ENCODE data around the gene HTR1A. TPM values are rescaled to one million over a fixed set of nuclear protein-coding genes. Genes with fewer than 3 reads are reported as not detected.

Gene HTR1A
- total and polyA plus RNA-seq, 2 of the 8 experiments (the other 6 are each of a cell fraction or from before 2014, with no cell fraction given) = 4.7 to 6.5 TPM

DNA sequence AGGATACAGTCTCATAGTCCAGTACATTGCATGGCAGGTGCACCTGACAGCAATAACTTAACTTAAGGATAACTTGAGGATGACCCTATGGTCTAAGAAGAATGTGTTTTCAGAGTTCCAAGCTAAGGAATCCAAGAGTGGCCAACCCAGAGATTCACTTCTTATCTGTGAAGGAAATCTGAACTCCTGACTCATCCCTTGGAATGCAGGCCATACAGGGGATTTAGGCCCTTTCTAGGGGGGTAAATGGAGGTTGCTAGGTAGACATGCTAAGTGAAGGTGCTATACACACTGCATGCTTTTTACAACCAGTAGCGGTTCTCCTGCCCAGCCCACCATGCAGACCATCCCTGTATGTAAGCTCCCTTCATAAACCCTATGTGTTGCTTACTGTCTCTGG is 50.4 kb downstream of the HTR1A start:
- Histone ChIP-seq H3K18ac (ENCODE audit: extremely low read depth, low read length) (no peak overlapping the region), H4K5ac (ENCODE audit: insufficient read length, low read depth, low read length) (no peak overlapping the region), H3K4me2 (ENCODE audit: insufficient read depth in 1 of 2, low read depth in 2 of 2, low read length in 2 of 2) (no peak overlapping the region), H2BK5ac (ENCODE audit: low read depth, low read length) (no peak overlapping the region), H3K27ac (ENCODE audit: low read depth, low read length) (no peak overlapping the region), H3K23ac (ENCODE audit: insufficient read length) (no peak overlapping the region), H3K23me2 (ENCODE audit: low read depth, low read length) (no peaks in the 10 kb centered on the region), H3K27me3 (replicated peaks in 1 of 4; ENCODE audit: control insufficient read depth in 3 of 4, extremely low read depth in 1 of 4, insufficient read depth in 3 of 4, low read length in 3 of 4) (no peaks in the 10 kb centered on the region), H3K4me1 (replicated peaks in 1 of 4; ENCODE audit: control insufficient read depth in 3 of 4, insufficient read depth in 4 of 4, low read length in 3 of 4) (peaks cover 0 to 4% (median 0%) of the 10 kb centered on the region in 4 experiments; a peak in 1 of 7 replicates), H3K14ac (ENCODE audit: insufficient read length) (no peak overlapping the region), H3K9me3 (ENCODE audit: insufficient read depth in 2 of 2, low read depth in 1 of 2, low read length in 1 of 2) (no peaks in the 10 kb centered on the region; a peak in 1 of 4 replicates), H3K4ac (replicated peaks; ENCODE audit: insufficient read length, low read depth, low read length) (no peak overlapping the region), H4K20me1 (replicated peaks in 1 of 2; ENCODE audit: control insufficient read depth in 1 of 2, insufficient read depth in 2 of 2, low read length in 2 of 2) (no peaks in the 10 kb centered on the region), H2BK15ac (ENCODE audit: low read length) (no peak overlapping the region), H4K91ac (replicated peaks; ENCODE audit: insufficient read length, low read length) (no peak overlapping the region), H3K56ac (replicated peaks; ENCODE audit: insufficient read length, low read depth, low read length) (no peak overlapping the region), H2AK5ac (ENCODE audit: low read depth, low read length) (no peak overlapping the region), H2AFZ (ENCODE audit: low read length) (no peak overlapping the region), H3K79me1 (ENCODE audit: low read depth, low read length) (no peaks in the 10 kb centered on the region), H3K79me2 (ENCODE audit: control insufficient read depth in 1 of 2, insufficient read depth in 2 of 2, low read length in 2 of 2) (no peaks in the 10 kb centered on the region), H3K36me3 (ENCODE audit: control insufficient read depth in 2 of 4, insufficient read depth in 4 of 4, low read length in 3 of 4) (no peaks in the 10 kb centered on the region), H4K8ac (ENCODE audit: extremely low read depth, insufficient read depth, low read length) (no peak overlapping the region), H2BK12ac (ENCODE audit: low read depth, low read length) (no peak overlapping the region), H3K9ac (replicated peaks in 1 of 4; ENCODE audit: extremely low read depth in 1 of 4, low read depth in 3 of 4, low read length in 3 of 4) (no peak overlapping the region), H2BK20ac (ENCODE audit: low read length) (no peak overlapping the region), H3K4me3 (ENCODE audit: extremely low read depth in 1 of 4, insufficient read depth in 2 of 4, low read depth in 3 of 4, low read length in 4 of 4) (no peak overlapping the region), H2BK120ac (replicated peaks; ENCODE audit: low read depth, low read length) (no peak overlapping the region)
- DNase-seq (ENCODE audit: low read depth in 1 of 2, low spot score in 2 of 2) = no peak
- no peak for FAIRE-seq
- 100% methylated on average over 1 of the region's 1 CpG; no CpG with 5 or more reads in 1 of the 2 experiments for WGBS, 2 experiments (ENCODE audit: extremely low coverage in 1 of 2, insufficient coverage in 1 of 2, insufficient read length in 1 of 2, insufficient replicate concordance in 2 of 2, low coverage in 1 of 2, low lambda C conversion rate in 2 of 2, missing lambda C conversion rate in 1 of 2)
- ChIA-PET POLR2A (ENCODE audit: partially characterized antibody) (no interaction called here), CTCF (ENCODE audit: partially characterized antibody) (interaction anchor here (1.4 kb wide), 1 partner anchor 8 kb away, joined by 3 read pairs; no protein-coding TSS in a partner anchor)
- TF ChIP-seq BACH1 (IDR thresholded peaks at IDR 0.05; ENCODE audit: low read length) (no peak), BRCA1 (IDR thresholded peaks at IDR 0.05; ENCODE audit: low read depth, low read length) (no peak), HDAC2 (IDR thresholded peaks at IDR 0.05; ENCODE audit: borderline replicate concordance in 1 of 2, low read depth in 2 of 2, low read length in 2 of 2) (no peak), GABPA (IDR thresholded peaks at IDR 0.05; ENCODE audit: borderline replicate concordance, insufficient read depth, low read length) (no peak), SP4 (IDR thresholded peaks at IDR 0.05; ENCODE audit: low read length) (no peak), PHF8 (conservative IDR thresholded peaks at IDR 0.05; ENCODE audit: low read depth, low read length) (no peak), CREB1 (IDR thresholded peaks at IDR 0.05) (no peak), TEAD4 (IDR thresholded peaks at IDR 0.05; ENCODE audit: low read depth, low read length) (no peak), CBX5 (IDR thresholded peaks at IDR 0.05; ENCODE audit: low read depth, low read length) (no peak), SIX5 (IDR thresholded peaks at IDR 0.05; ENCODE audit: low read depth, low read length) (no peak), SRF (IDR thresholded peaks at IDR 0.05; ENCODE audit: low read depth, low read length) (no peak)
- TF ChIP-seq, protein P1, sequence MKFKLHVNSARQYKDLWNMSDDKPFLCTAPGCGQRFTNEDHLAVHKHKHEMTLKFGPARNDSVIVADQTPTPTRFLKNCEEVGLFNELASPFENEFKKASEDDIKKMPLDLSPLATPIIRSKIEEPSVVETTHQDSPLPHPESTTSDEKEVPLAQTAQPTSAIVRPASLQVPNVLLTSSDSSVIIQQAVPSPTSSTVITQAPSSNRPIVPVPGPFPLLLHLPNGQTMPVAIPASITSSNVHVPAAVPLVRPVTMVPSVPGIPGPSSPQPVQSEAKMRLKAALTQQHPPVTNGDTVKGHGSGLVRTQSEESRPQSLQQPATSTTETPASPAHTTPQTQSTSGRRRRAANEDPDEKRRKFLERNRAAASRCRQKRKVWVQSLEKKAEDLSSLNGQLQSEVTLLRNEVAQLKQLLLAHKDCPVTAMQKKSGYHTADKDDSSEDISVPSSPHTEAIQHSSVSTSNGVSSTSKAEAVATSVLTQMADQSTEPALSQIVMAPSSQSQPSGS (IDR thresholded peaks at IDR 0.05; ENCODE audit: low read length) = no peak
- TF ChIP-seq, protein P2, sequence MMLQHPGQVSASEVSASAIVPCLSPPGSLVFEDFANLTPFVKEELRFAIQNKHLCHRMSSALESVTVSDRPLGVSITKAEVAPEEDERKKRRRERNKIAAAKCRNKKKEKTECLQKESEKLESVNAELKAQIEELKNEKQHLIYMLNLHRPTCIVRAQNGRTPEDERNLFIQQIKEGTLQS (IDR thresholded peaks at IDR 0.05; ENCODE audit: insufficient read depth, low read depth, low read length) = no peak
